ENCODE results near the gene PSAPL1. TPM values are rescaled to one million over a fixed set of nuclear protein-coding genes. Genes with fewer than 3 reads are reported as not detected.

Gene PSAPL1
- total RNA-seq, 1 experiment from 2014 or later, result not detected

- Histone ChIP-seq H3K4me1 (ENCODE audit: insufficient read depth, low read length, poor library complexity, severe bottlenecking) (no peaks in the 10 kb centered on the region), H3K27ac (ENCODE audit: low read depth, low read length, poor library complexity, severe bottlenecking) (no peak overlapping the region), H3K4me3 (ENCODE audit: low read depth, low read length, poor library complexity, severe bottlenecking) (no peak overlapping the region), H3K9me3 (ENCODE audit: low read depth, low read length, poor library complexity, severe bottlenecking) (no peaks in the 10 kb centered on the region), H3K36me3 (ENCODE audit: insufficient read depth, low read length, poor library complexity, severe bottlenecking) (no peaks in the 10 kb centered on the region), H3K27me3 (replicated peaks; ENCODE audit: insufficient read depth, low read depth, low read length, poor library complexity) (peaks cover 7% of the 10 kb centered on the region)
- CTCF ChIA-PET, result no interaction called here
- DNase-seq (ENCODE audit: low spot score), result no peak
- POLR2A ChIA-PET (ENCODE audit: low non-redundant PET), result no interaction called here
- intact Hi-C loops (cut with micrococcal nuclease; ENCODE audit: unreplicated experiment), result no loop called here
- no TSS peak for BruUV-seq (replicated peaks)
- TF ChIP-seq EZH2 (IDR thresholded peaks at IDR 0.05; ENCODE audit: borderline replicate concordance, low read depth, low read length, poor library complexity, severe bottlenecking) (no peak), CTCF (conservative IDR thresholded peaks at IDR 0.05; ENCODE audit: low read depth, low read length) (no peak)
Observed at GRCh38 chr4:7416745-7417432, 17.8 kb downstream of the PSAPL1 start.

- no peaks in the 10 kb centered on the region for H3K36me3 ChIP-seq (ENCODE audit: insufficient read depth, low read length, poor library complexity, severe bottlenecking)
- POLR2A ChIA-PET (ENCODE audit: low non-redundant PET), result no interaction called here
- H3K4me3 ChIP-seq (ENCODE audit: low read depth, low read length, poor library complexity, severe bottlenecking), result no peak overlapping the region
- intact Hi-C loops (cut with micrococcal nuclease; ENCODE audit: unreplicated experiment), result no loop called here
- peaks cover 7% of the 10 kb centered on the region for H3K27me3 ChIP-seq (replicated peaks; ENCODE audit: insufficient read depth, low read depth, low read length, poor library complexity)
- DNase-seq (ENCODE audit: low spot score), result no peak
- no peak overlapping the region for H3K27ac ChIP-seq (ENCODE audit: low read depth, low read length, poor library complexity, severe bottlenecking)
- H3K9me3 ChIP-seq (ENCODE audit: low read depth, low read length, poor library complexity, severe bottlenecking), result no peaks in the 10 kb centered on the region
- TF ChIP-seq CTCF (conservative IDR thresholded peaks at IDR 0.05; ENCODE audit: low read depth, low read length), result no peak
- H3K4me1 ChIP-seq (ENCODE audit: insufficient read depth, low read length, poor library complexity, severe bottlenecking), result no peaks in the 10 kb centered on the region
- CTCF ChIA-PET, result no interaction called here
- no TSS peak for BruUV-seq (replicated peaks)
Observed at GRCh38 chr4:7415927-7416686, 18.6 kb downstream of the PSAPL1 start.

- H3K4me1 ChIP-seq (ENCODE audit: insufficient read depth, low read length, poor library complexity, severe bottlenecking), result no peaks in the 10 kb centered on the region
- no peaks in the 10 kb centered on the region for H3K36me3 ChIP-seq (ENCODE audit: insufficient read depth, low read length, poor library complexity, severe bottlenecking)
- BruUV-seq (replicated peaks), result no TSS peak
- no peak for DNase-seq (ENCODE audit: low spot score)
- ChIA-PET POLR2A (ENCODE audit: low non-redundant PET) (no interaction called here), CTCF (no interaction called here)
- no peak overlapping the region for H3K4me3 ChIP-seq (ENCODE audit: low read depth, low read length, poor library complexity, severe bottlenecking)
- intact Hi-C loops (cut with micrococcal nuclease; ENCODE audit: unreplicated experiment), result no loop called here
- H3K9me3 ChIP-seq (ENCODE audit: low read depth, low read length, poor library complexity, severe bottlenecking), result no peaks in the 10 kb centered on the region
- TF ChIP-seq CTCF (conservative IDR thresholded peaks at IDR 0.05; ENCODE audit: low read depth, low read length), result no peak
- TF ChIP-seq EZH2 (IDR thresholded peaks at IDR 0.05; ENCODE audit: borderline replicate concordance, low read depth, low read length, poor library complexity, severe bottlenecking), result no peak
- no peak overlapping the region for H3K27ac ChIP-seq (ENCODE audit: low read depth, low read length, poor library complexity, severe bottlenecking)
- H3K27me3 ChIP-seq (replicated peaks; ENCODE audit: insufficient read depth, low read depth, low read length, poor library complexity), result peaks cover 7% of the 10 kb centered on the region
Observed at GRCh38 chr4:7414736-7415510, 19.8 kb downstream of the PSAPL1 start.
